ENCODE measurements around the gene BCAS4.
"Not testable (repeated sequence)": the region's sequence is repeated elsewhere in the genome, so short reads cannot be mapped to it uniquely, and the experiment has no call there.

The BCAS4 gene, protein sequence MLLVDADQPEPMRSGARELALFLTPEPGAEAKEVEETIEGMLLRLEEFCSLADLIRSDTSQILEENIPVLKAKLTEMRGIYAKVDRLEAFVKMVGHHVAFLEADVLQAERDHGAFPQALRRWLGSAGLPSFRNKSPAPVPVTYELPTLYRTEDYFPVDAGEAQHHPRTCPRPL

DNA sequence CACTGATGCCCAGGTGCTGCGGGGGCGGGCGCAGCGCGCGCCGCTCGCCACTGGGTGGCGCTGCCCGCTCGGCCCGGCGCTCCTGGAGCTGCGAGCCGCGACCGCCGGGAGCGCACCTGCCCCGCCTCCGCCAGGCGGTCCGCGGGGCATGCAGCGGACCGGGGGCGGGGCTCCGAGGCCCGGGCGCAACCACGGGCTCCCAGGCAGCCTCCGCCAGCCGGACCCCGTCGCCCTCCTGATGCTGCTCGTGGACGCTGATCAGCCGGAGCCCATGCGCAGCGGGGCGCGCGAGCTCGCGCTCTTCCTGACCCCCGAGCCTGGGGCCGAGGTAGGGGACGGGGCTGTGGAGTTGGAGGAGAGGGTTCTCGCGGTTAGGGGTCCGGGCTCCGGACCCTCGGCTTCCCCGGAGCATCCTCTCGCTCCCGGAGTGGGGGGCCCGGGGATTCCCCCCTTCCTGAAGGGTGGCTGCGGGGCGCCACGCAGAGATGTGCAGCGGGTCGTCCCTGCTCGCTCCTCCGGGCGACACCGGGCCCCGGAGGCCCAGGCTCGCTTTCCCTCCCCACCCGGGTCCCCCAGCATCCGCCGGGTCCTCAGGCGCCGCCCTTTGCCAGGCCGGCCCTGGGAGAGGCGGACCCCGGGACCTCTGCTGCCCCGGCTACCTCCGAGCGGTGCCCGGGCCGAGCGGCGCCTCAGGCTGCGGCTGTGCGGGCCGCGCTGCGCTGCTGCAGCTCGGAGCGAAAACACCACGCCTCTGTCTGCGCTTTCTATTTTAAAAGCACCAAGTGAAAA, at the start of gene BCAS4:
Gene BCAS4, plus strand, starts transcription at position 216 of the 789 bp plus-strand sequence. Its CDS starts 23 bp downstream, at position 239.
- peak; percentile 73 for DNase-seq

DNA sequence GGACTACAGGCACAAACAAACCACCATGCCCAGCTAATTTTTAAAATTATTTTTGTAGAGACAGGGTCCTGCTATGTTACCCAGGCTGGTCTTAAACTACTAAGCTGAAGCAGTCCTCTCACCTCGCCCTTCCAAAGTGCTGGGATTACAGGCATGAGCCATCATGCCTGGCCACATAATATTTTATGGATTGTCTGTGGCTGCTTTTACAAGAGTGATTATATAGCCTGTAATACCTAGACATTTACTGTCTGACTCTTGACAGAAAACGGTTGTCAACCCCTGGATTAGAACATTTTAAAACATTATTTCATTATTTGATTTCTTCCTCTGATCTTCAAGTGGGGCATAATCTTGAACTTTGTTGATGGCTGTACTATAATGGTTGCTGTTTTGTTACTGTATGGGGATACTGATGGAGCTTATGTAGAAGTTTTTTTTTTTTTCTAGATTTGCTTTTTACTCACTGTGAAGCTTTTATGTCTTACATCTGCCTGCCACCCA, 49.2 kb upstream of the BCAS4 start:
- DNase-seq = no peak

DNA sequence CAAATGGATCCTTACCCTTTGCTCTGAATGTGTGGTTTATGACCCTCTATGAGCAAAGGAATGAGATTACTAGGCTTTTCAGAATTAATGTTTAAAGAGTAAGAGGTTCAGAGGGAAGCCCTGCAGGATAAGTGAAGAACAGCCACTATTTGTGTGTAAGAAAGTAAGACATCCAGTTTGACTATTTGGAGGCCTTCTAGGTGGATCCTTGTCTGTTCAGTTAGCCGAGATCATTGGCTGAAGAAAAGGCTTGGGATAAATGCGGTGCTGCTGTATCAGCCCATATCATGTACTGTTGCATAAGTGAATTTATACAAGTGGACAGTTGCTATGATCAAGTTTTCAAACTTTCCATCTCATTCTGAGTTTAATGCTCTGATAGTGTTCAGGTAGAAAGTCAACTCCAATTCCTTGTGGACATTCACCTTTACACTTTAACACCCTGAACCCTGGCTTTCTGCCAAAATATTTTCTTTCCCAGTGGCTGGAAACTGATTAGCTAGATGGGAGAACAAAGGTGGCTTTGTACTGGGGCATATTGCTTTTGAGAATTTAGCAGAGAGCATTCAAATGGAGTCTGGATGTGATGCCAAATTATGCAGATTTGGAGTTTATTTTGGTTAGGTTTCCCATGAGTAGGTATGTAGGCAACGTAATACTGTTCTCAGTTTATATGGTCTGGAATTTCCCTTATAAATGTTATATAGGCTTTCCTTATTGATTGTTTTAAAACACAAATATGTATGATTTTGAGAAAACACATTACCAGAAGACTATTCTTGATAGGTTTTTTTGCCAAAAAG, 48.5 kb upstream of the BCAS4 start:
- DNase-seq = peak; percentile 98

DNA sequence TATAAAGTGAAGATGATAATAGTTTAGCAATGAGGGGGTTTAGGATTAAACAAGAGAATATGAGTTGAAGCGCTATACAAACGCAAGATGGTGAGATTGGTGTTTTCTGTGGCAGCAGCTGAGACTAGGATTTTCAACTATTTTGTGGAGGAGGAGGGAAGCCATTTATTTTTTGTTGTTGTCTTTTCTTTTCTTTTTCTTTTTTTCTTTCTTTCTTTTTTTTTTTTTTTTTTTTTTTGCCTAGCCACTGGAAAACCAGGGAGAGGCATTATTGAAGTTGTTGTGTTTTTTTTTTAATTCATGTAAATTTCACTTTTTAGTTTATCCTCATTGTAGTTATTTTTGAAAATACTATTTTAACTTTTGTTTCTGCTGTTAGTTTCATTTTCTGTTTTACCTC, 47.6 kb upstream of the BCAS4 start:
- DNase-seq = no peak

DNA sequence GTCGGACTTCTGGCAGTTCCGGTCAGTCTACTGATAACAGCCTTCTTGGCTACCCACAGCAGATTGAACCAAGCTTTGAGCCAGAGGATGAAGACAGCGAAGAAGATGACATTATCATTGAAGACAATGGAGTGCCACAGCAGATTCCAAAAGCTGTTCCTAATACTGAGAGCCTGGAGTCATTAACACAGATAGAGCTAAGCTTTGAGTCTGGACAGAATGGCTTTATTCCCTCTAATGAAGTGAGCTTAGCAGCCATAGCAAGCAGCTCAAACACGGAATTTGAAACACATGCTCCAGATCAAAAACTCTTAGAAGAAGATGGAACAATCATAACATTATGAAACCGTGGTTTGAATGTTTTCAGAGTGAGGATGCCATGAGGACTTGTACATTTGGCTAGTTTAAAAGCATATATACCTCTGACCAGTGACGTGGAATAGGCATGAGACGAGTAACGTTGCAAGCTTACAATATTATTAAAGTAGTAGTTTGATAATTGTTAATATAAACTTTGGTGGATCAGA, 44.7 kb upstream of the BCAS4 start:
- DNase-seq = no peak

DNA sequence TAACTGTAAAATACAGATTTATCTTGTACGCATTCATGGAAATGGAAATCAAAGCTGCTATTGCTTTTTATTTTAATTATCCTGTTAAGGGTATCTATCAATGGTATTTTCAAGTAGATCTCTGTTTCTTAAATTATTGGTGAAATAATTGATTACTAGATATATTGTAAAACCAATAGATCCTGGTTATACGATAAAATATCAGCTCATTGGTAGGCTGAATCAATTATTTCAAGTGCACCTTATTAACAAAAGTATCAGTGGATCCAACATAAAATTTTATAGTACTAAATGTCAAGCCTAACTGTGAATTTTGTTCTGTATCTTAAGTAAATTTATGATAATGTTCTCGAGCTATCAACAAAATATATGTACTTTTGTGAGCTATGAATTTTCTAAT, 41.7 kb upstream of the BCAS4 start:
- DNase-seq = no peak

DNA sequence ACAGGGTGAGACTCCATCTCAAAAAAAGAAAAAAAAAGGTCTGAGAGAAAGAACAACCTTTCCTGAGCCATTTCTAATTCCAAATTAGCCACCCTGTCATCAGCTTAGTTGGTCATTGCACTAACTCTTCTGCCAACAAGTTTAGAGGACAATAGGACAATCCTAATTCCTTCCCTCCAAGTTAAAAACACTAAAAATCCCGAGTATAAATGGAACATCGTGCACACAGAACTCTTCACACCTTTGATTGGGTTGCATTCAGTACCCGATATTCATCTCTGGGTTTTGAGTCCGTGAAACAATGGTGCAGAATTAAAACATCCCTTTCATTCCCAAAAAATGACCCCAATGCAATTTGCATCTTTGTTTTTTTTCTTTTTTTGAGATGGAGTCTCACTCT, 40.4 kb upstream of the BCAS4 start:
- DNase-seq = no peak

DNA sequence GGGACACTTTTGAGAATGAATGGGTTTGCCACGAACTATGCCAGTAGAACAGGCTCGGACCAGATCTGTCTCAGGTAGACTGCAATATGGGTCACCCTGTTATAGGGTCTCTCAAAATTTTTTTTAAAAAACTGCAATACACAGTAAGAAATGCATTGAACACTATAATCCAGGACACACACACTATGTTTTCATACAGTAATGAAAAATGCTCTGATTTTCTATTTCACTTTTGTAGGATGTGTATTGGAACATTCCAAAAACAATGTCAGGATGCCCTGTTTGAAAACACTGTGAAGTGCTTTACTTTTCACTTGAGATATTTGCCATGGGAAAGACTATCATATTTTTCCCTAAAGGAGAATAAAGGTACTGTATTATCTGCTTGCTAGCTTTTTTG, 38.4 kb upstream of the BCAS4 start:
- DNase-seq = no peak

DNA sequence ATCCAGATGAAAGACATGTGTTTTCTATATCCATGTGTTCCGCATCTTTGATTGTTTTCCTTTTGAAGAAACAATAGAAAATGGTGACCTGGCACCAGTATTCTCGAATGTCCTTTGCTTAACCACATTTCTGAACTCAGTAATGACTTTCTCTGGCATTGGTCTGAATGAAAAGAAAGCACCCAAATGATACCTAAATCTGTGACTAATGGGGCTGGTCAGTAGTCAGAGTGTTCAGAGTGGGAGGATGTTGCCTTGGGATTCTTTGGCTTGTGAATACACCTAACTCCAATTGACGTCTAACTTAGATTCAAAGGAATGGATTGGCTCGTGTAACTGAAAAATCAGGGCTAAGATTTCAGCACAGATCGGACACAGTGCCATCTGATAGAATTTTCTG, 36.4 kb upstream of the BCAS4 start:
- DNase-seq = no peak

DNA sequence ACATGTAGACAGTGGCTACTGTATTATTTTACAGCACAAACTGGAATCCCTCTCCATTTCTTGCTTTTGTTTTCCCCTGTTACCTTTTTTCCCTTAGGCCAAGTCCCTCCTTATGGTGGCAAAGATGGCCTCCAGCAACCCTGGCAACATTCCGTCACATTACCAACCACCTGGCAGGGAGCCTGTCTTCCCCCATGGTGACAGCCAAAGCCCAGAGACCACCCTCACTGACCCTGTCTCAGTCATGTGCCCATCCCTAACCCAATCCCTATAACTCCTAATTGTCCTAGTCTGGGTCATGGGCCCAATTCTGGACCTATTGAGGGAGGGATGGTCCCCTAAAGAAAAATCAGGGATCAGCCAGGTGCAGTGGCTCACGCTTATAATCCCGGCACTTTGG, 35.9 kb upstream of the BCAS4 start:
- no peak for DNase-seq

DNA sequence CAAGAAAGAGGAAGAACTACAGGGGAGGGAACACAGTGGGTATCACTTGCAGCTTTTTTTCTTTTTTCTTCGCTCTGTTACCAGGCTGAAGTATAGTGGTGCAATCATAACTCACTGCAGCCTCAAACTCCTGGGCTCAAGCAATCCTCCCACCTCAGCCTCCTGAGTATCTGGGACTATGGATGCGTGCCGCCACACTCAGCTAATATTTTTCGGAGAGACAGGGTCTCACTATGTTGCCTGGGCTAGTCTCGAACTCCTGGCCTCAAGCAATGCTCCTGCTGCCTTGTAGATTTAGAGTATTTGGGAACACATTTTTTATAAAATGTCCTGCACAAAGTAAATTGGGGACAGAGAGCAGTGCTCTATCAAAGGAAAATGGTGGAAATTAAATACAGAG, 35.2 kb upstream of the BCAS4 start:
- no peak for DNase-seq

DNA sequence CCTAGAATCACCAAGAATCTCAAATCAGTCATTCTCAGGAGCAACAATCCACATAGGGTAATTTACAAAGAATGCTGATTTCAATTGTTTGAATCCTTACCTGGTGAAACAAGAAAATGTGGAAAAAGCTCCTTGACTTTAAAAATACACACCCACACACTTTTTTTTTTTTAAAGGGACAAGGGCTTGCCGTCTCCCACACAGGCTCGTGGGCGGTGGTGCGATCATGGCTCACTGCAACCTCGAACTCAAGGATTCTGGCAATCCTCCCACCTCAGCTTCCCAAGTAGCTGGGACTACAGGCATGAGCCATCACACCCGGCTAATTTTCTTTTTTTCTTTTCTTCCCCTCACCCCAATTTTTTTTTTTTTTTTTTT, 32.8 kb upstream of the BCAS4 start:
- DNase-seq = no peak

DNA sequence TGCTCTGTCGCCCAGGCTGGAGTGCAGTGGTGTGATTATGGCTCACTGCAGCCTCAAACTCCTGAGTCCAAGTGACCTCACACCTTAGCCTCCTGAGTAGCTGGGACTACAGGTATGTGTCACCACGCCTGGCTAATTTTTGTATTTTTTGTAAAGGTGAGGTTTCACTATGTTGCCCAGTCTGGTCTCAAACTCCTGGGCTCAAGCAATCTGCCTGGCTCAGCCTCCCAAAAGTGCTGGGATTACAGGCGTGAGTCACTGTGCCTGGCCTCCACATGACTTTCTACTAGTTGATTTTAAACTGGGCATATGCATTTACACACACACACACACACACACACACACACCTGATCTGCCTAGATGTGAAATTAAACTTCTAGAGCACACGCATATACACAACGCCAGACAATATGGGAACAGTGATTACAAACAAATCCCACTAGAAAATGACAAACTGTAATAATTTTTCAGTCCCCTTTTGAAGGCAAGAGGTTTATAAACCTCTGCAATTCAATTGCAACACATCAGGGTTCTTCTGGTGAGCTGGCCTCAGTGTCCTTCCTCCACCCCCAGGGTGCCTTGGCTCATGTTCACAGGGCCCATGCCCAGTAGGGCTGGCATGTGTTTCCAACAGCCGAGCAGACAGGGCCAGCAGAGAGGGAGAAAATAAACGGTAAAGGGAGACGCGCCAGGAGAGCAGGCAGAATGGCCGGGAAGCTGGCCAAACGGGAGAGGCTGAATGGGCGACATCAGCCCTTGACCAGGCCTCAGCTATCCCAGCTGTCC, 32.2 kb upstream of the BCAS4 start:
- no peak for DNase-seq

DNA sequence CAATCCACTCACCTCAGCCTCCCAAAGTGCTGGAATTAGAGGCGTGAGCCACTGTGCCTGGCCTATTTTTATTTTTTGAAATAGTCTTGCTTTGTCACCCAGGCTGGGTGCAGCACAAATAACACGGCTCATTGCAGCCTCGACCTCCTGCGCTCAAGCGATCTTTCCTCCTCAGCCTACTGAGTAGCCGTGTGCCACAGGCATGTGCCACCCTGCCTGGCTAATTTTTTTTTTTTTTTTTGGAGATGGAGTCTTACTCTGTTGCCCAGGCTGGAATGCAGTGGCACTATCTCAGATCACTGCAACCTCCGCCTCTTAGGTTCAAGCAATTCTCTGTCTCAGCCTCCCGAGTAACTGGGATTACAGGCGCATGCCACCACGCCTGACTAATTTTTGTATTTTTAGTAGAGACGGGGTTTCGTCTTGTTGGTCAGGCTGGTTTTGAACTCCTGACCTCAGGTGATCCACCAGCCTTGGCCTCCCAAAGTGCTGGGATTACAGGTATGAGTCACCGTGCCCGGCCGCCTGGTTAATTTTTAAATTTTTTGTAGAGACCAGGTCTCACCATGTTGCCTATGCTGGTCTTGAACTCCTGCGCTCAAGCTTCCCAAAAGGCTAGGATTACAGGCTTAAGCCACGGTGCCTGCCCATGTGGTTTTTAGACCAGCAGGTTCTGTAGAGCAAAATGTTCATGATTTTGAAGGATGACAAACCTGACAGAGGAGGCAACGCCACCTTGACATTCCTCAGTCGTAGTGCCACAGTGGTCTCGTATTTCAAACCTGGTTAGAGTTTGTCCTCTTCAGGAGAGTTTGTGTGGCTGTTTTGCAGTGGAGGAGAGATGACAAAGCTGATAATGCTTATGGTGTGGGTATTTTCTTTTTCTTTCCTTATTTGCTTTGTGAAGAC, 31.1 kb upstream of the BCAS4 start:
- DNase-seq = not testable (repeated sequence)

DNA sequence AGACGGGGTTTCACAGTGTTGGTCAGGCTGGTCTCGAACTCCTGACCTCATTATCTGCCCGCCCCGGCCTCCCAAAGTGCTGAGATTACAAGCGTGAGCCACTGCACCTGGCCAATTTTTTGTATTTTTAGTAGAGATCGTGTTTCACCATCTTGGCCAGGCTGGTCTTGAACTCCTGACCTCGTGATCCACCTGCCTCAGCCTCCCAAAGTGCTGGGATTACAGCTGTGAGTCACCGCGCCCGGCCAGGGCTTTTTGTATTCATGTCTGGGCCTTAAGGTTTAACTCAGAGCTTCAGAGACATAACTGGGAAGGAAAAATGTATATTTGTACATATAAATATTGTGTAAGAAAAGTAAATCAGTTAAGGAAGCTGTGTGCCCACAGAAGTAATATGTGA, 29.6 kb upstream of the BCAS4 start:
- DNase-seq = not testable (repeated sequence)

DNA sequence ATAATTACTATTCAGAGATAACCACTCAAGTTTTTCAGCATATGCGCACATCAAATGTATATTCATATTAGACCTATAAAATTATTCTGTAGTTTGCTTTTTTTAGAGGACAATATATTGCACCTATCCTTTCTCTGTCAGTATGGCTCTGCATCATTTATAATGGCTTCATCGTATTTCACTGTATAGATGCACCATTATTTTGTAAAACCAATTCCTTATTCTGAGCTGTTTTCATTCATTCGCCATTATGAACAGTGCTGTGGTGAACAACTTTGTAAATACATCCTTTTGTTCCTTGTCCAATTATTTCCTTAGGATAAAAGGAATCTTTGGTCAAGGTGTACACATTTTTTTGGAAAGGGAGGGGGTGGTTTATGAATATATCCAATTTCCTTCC, 29.2 kb upstream of the BCAS4 start:
- DNase-seq = no peak

DNA sequence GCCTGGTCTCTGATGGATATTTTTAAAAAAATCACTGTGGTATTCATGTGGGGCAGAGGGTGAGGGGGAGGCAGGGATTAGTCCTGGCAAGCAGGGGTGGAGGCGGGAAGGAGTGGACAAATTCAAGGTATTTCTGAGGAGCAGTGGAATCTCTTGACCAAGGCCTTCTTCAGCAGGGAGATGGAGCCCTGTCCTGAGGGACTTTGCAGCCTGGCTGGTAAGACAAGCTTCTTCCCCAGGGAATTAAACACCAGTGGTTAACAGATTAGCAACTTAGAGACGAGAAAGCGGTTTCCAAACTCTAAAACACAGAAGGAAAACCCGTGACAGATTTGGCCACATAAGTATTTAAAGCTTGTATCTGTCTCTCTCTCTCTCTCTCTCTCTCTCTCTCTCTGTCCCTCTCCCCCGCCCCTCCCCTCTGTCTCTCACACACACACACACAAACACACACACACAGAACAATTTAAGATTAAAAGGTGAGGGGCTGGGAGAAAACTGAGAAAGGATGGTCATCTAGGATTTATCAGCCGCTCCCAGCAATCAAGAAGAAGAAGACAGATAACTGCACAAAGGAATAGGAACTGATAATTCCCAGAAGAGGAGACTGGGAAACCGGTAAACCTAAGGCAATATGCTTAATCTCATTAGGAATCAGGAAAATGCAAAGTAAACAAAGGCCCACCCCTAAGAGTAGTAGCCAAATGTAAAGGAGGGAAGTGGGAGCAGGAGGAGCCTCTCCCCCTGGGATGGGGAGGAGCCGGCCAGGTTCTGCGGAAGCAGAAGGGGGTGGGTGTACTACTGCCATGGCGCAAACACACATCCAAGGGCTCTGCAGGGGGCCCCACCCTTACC, 27.7 kb upstream of the BCAS4 start:
- DNase-seq = not testable (repeated sequence)

DNA sequence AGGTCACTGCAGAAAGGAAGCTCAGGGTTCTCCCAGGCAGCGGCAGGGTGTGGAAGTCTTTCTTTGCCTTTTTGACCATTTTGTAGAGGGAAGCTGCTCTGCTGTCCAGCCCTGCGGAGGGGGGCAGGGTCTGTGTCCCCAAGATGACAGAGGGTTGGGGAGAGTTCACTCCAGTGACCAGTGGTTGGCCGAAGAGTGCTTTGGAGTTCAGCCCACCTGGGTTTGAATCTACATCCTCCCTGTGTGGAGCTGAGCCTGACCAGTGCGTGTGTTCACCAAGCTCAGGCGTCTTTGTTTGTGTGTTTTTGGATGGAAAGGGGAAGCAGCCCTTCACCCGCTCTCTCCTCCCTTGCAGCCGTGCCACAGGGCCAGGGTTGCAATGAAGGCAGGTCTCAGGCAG, 25.9 kb upstream of the BCAS4 start:
- not testable (repeated sequence) for DNase-seq

DNA sequence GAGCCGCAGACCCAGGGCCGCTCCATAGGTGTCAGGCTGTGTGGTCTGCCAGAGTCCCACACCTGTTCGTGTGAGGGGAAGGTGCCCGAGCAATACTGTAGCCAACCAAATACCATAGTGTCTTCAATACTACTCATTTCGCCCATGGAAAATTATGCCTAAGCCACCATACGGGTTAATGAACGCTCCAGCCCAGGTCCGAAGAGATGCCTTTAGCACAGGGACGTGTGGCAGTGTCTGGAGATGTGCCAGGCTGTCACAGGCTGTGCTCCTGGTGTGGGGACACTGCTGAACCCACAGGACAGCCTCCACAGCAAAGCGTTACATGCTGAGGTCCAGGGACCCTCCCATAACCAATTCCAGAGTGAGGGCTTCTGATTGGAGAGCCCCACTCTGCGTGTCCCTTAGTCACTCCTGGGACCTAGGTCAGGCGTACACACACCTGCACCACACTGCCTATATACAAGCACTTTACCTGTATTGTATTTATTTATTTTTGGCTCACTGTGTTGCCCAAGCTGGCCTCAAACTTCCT, 25.2 kb upstream of the BCAS4 start:
- DNase-seq = not testable (repeated sequence)

DNA sequence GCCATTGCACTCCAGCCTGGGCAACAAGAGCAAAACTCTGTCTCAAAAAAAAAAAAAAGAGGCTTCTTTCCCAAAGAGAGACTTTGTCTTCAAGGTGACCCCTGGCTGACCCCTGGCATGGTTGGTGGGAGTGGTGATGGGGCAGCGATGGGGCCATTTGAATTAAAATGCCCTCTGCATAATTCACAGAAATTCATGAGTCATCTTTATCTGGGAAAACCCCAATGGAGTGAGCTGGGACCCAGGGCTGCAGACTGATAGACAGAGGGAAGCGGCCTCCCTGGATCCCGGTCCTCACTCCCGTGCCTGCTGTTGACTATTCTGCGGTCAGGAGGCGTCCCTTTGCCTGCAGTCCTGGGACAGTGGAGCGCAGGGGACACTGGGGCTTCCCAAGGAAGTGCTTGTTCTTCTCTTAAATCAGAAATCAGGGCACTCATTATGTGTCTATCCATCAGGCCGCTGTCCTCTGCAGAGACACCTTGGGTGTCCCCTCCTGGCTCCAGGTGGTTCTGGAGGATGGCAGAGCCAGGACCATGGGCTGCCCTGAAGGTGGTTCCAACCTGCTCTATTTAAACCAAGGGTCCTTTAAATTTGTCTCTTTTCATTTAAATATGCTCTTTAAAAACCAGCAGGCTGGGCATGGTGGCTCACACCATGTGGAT, 23.3 kb upstream of the BCAS4 start:
- DNase-seq = not testable (repeated sequence)

All from NCI-H526 treated with DMSO at 0.1 percent for 48 hours (cell line).